Upper lobe of left lung (tissue), 4 donors: Measurements from ENCODE around the gene OPRD1.

Experiments used
- CTCF ChIP-seq, 6 experiments: fragments of 450-650 bp in 4 of 6; fragments of 200-600 bp in 2 of 6; sonication (generic) in 2 of 6; IDR thresholded peaks; one replicate each; pipeline ENCODE4 v1.5.1; 2016 to 2019; ENCODE audit warnings: antibody characterized with exemption in 6 of 6
- POLR2AphosphoS5 ChIP-seq, 2 donors: sonication (generic); formaldehyde crosslinking; IDR thresholded peaks; one replicate each; pipeline ENCODE4 v1.5.1; 2017; ENCODE audit warnings: antibody characterized with exemption in 2 of 2

- TF ChIP-seq CTCF (IDR thresholded peaks at IDR 0.05) (no peak), POLR2AphosphoS5 (IDR thresholded peaks at IDR 0.05) (no peak)
Observed at GRCh38 chr1:28790377-28791035, 21.5 kb upstream of the OPRD1 start.
